ENCODE results near the gene TMEM35B. TPM values are rescaled to one million over a fixed set of nuclear protein-coding genes. Genes with fewer than 3 reads are reported as not detected.
"Not testable (repeated sequence)": the region's sequence is repeated elsewhere in the genome, so short reads cannot be mapped to it uniquely, and the experiment has no call there.

Gene TMEM35B
- total RNA-seq, 1 experiment from 2014 or later = 8.7 TPM

GRCh38 chr1:34946211-34946610 is 38.9 kb downstream of the TMEM35B start:
- POLR2A ChIA-PET = no interaction called here
- no peak overlapping the region for H3K4me3 Mint-ChIP-seq
- peaks cover 3% of the 10 kb centered on the region; the same call in 1 of the 2 replicates for H3K27me3 Mint-ChIP-seq (ENCODE audit: low read depth)
- no peak for ATAC-seq
- H3K4me1 Mint-ChIP-seq = no peaks in the 10 kb centered on the region
- TF ChIP-seq PRRX2 (CRISPR knock-in tag; IDR thresholded peaks at IDR 0.05) (no peak), TP53 (CRISPR knock-in tag; IDR thresholded peaks at IDR 0.05) (no peak), ZNF512 (CRISPR knock-in tag; IDR thresholded peaks at IDR 0.05; ENCODE audit: borderline replicate concordance) (no peak), STAT6 (CRISPR knock-in tag; conservative IDR thresholded peaks at IDR 0.05; ENCODE audit: low read depth) (no peak), CBFB (CRISPR knock-in tag; IDR thresholded peaks at IDR 0.05; ENCODE audit: low read depth) (no peak), TCF7 (CRISPR knock-in tag; IDR thresholded peaks at IDR 0.05; ENCODE audit: low read depth) (no peak), SOX15 (CRISPR knock-in tag; IDR thresholded peaks at IDR 0.05) (no peak), HMGXB4 (CRISPR knock-in tag; IDR thresholded peaks at IDR 0.05) (no peak)
- H3K27ac Mint-ChIP-seq = no peak overlapping the region
- peaks cover 25% of the 10 kb centered on the region for H3K9me3 Mint-ChIP-seq
- H3K36me3 Mint-ChIP-seq = peaks cover 5% of the 10 kb centered on the region
- CTCF ChIA-PET = no interaction called here
- no peak for DNase-seq (ENCODE audit: low spot score)

- H3K4me1 Mint-ChIP-seq; H3K27ac Mint-ChIP-seq; ATAC-seq; H3K4me3 Mint-ChIP-seq; H3K36me3 Mint-ChIP-seq; DNase-seq (ENCODE audit: low spot score); POLR2A ChIA-PET; H3K27me3 Mint-ChIP-seq (ENCODE audit: low read depth): not testable (repeated sequence)
- H3K9me3 Mint-ChIP-seq = peaks cover 11% of the 10 kb centered on the region; the same call in 1 of the 2 replicates
- CTCF ChIA-PET = interaction anchor here (1.2 kb wide), 1 partner anchor 82 kb away, joined by 4 read pairs; the partner anchor contains the start of gene SMIM12
These were observed 43.3 kb downstream of the TMEM35B start for GRCh38 chr1:34941798-34942197.

Other genes starting within 250 kb of the TMEM35B start
- gene GJB5, start 230.3 kb downstream of the TMEM35B start, total RNA-seq (2021) = 0.55 to 0.96 TPM (median 0.89 TPM) in 3 replicates
- 0.07 to 0.23 TPM (median 0.09 TPM) in 3 replicates for gene GJB4, start 225.6 kb downstream of the TMEM35B start, total RNA-seq (2021)
- 0.34 to 0.48 TPM (median 0.46 TPM) in 3 replicates for gene GJB3, start 204.1 kb downstream of the TMEM35B start, total RNA-seq (2021)
- gene GJA4, start 192.3 kb downstream of the TMEM35B start, total RNA-seq (2021) = 1.0 to 1.4 TPM (median 1.3 TPM) in 3 replicates
- 34.6 to 41.9 TPM (median 39.6 TPM) in 3 replicates for gene SMIM12, start 125.6 kb downstream of the TMEM35B start, total RNA-seq (2021)
- 8.2 to 11.3 TPM (median 9.7 TPM) in 3 replicates for gene DLGAP3, start 55.7 kb downstream of the TMEM35B start, total RNA-seq (2021)
- gene ZMYM6, start 46.6 kb upstream of the TMEM35B start, total RNA-seq (2021) = 12.5 to 16.5 TPM (median 13.8 TPM) in 3 replicates
- 37.0 to 39.2 TPM (median 38.5 TPM) in 3 replicates for gene ZMYM1, start 94.0 kb upstream of the TMEM35B start, total RNA-seq (2021)
- gene SFPQ, start 207.8 kb upstream of the TMEM35B start, total RNA-seq (2021) = 354 to 487 TPM (median 486 TPM) in 3 replicates